Gastroesophageal sphincter (tissue), 3 donors: Measurements from ENCODE around the gene DCAF10.

ENCODE experiments used
- POLR2A ChIP-seq, 2 donors: fragments of 450-650 bp; IDR thresholded peaks; one replicate each; pipeline ENCODE4 v1.6.1; 2017; ENCODE audit warnings: antibody characterized with exemption in 2 of 2, mild to moderate bottlenecking in 2 of 2, moderate library complexity in 1 of 2
- POLR2AphosphoS5 ChIP-seq: sonication (generic); formaldehyde crosslinking; IDR thresholded peaks from one replicate; pipeline ENCODE4 v1.6.1; 2017; ENCODE audit warnings: antibody characterized with exemption
- TF ChIP-seq, protein P1 (sequence below), 4 experiments: fragments of 200-600 bp in 2 of 4; fragments of 450-650 bp in 2 of 4; sonication (generic) in 1 of 4; IDR thresholded peaks; one replicate each; pipeline ENCODE4 v1.5.1; 2017 to 2019; ENCODE audit warnings: antibody characterized with exemption in 4 of 4, mild to moderate bottlenecking in 2 of 4, moderate library complexity in 2 of 4

DNA sequence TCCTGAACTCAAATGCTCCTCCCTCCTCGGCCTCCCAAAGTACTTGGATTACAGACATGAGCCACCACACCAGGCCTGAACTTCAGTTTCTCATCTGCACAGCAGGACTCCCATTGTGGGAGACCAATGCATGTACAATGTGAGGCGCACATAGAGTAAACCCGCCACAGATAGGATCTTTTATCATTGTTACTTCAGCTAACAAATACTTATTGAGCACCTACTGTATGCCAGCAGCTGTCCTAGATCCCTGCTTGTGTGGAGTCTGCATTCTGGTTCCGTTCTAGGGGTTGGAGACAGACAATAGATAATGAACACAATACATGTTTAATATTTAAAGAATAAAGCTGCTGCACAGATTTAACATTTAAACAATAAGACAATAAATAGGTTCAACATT is 109.7 kb downstream of the DCAF10 start:
- TF ChIP-seq, protein P1, sequence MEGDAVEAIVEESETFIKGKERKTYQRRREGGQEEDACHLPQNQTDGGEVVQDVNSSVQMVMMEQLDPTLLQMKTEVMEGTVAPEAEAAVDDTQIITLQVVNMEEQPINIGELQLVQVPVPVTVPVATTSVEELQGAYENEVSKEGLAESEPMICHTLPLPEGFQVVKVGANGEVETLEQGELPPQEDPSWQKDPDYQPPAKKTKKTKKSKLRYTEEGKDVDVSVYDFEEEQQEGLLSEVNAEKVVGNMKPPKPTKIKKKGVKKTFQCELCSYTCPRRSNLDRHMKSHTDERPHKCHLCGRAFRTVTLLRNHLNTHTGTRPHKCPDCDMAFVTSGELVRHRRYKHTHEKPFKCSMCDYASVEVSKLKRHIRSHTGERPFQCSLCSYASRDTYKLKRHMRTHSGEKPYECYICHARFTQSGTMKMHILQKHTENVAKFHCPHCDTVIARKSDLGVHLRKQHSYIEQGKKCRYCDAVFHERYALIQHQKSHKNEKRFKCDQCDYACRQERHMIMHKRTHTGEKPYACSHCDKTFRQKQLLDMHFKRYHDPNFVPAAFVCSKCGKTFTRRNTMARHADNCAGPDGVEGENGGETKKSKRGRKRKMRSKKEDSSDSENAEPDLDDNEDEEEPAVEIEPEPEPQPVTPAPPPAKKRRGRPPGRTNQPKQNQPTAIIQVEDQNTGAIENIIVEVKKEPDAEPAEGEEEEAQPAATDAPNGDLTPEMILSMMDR (IDR thresholded peaks at IDR 0.05), result no peak
- TF ChIP-seq POLR2A (IDR thresholded peaks at IDR 0.05), result no peak
- no peak for TF ChIP-seq POLR2AphosphoS5
